ENCODE measurements around the gene TRIM45.
"Not testable (repeated sequence)": the region's sequence is repeated elsewhere in the genome, so short reads cannot be mapped to it uniquely, and the experiment has no call there.

The TRIM45 gene

GRCh38 chr1:117161887-117162286 lies 40.3 kb upstream of the TRIM45 start:
- Histone ChIP-seq H3K27ac (replicated peaks) (no peak overlapping the region), H3K4me3 (replicated peaks; ENCODE audit: insufficient read depth, low read length) (no peak overlapping the region), H3K27me3 (ENCODE audit: insufficient read depth, poor library complexity, severe bottlenecking) (peaks cover 2% of the 10 kb centered on the region)
- no peak for TF ChIP-seq REST (IDR thresholded peaks at IDR 0.05; ENCODE audit: insufficient replicate concordance, low read depth)
- TF ChIP-seq GABPA (IDR thresholded peaks at IDR 0.05; ENCODE audit: low read depth): no peak
- no peak for DNase-seq (ENCODE audit: low read depth in 1 of 2, low spot score in 1 of 2)

GRCh38 chr1:117151305-117151704 lies 29.8 kb upstream of the TRIM45 start:
- H3K4me3 ChIP-seq (replicated peaks; ENCODE audit: insufficient read depth, low read length); DNase-seq (ENCODE audit: low read depth in 1 of 2, low spot score in 1 of 2); H3K27ac ChIP-seq (replicated peaks); H3K27me3 ChIP-seq (ENCODE audit: insufficient read depth, poor library complexity, severe bottlenecking): not testable (repeated sequence)

- no peak for DNase-seq (ENCODE audit: low read depth in 1 of 2, low spot score in 1 of 2)
- no peak for TF ChIP-seq SPI1 (IDR thresholded peaks at IDR 0.05; ENCODE audit: borderline replicate concordance, low read depth)
- Histone ChIP-seq H3K27ac (replicated peaks) (no peak overlapping the region), H3K4me3 (replicated peaks; ENCODE audit: insufficient read depth, low read length) (no peak overlapping the region), H3K27me3 (ENCODE audit: insufficient read depth, poor library complexity, severe bottlenecking) (peaks cover 6% of the 10 kb centered on the region)
Measured at GRCh38 chr1:117150316-117150715, 28.8 kb upstream of the TRIM45 start.

GRCh38 chr1:117147856-117148588 lies 26.5 kb upstream of the TRIM45 start:
- TF ChIP-seq POLR2AphosphoS5 (IDR thresholded peaks at IDR 0.05; ENCODE audit: low read depth) (no peak), REST (IDR thresholded peaks at IDR 0.05; ENCODE audit: insufficient replicate concordance, low read depth) (no peak), SPI1 (IDR thresholded peaks at IDR 0.05; ENCODE audit: borderline replicate concordance, low read depth) (no peak), GABPA (IDR thresholded peaks at IDR 0.05; ENCODE audit: low read depth) (no peak), CTCF (IDR thresholded peaks at IDR 0.05; ENCODE audit: insufficient read depth, low read length) (no peak)
- no peak overlapping the region for H3K4me3 ChIP-seq (replicated peaks; ENCODE audit: insufficient read depth, low read length)
- no peak overlapping the region for H3K27ac ChIP-seq (replicated peaks)
- DNase-seq (ENCODE audit: low read depth in 1 of 2, low spot score in 1 of 2): no peak
- H3K27me3 ChIP-seq (ENCODE audit: insufficient read depth, poor library complexity, severe bottlenecking): peaks cover 6% of the 10 kb centered on the region

- Histone ChIP-seq H3K27me3 (ENCODE audit: insufficient read depth, poor library complexity, severe bottlenecking) (peaks cover 6% of the 10 kb centered on the region), H3K4me3 (replicated peaks; ENCODE audit: insufficient read depth, low read length) (no peak overlapping the region), H3K27ac (replicated peaks) (no peak overlapping the region)
- DNase-seq (ENCODE audit: low read depth in 1 of 2, low spot score in 1 of 2): no peak
- TF ChIP-seq POLR2AphosphoS5 (IDR thresholded peaks at IDR 0.05; ENCODE audit: low read depth): no peak
- no peak for TF ChIP-seq CTCF (IDR thresholded peaks at IDR 0.05; ENCODE audit: insufficient read depth, low read length)
- no peak for TF ChIP-seq REST (IDR thresholded peaks at IDR 0.05; ENCODE audit: insufficient replicate concordance, low read depth)
- TF ChIP-seq GABPA (IDR thresholded peaks at IDR 0.05; ENCODE audit: low read depth): no peak
- no peak for TF ChIP-seq SPI1 (IDR thresholded peaks at IDR 0.05; ENCODE audit: borderline replicate concordance, low read depth)
Measured at GRCh38 chr1:117147341-117147831, 25.8 kb upstream of the TRIM45 start.

Measured in HL-60 (cell line).